Measurements from ENCODE around the gene CMIP. TPM values are rescaled to one million over a fixed set of nuclear protein-coding genes. Genes with fewer than 3 reads are reported as not detected.

The CMIP gene
- total RNA-seq, 4 donors from 2014 or later, result 14.5 to 24.6 (median 21.0) TPM

DNA sequence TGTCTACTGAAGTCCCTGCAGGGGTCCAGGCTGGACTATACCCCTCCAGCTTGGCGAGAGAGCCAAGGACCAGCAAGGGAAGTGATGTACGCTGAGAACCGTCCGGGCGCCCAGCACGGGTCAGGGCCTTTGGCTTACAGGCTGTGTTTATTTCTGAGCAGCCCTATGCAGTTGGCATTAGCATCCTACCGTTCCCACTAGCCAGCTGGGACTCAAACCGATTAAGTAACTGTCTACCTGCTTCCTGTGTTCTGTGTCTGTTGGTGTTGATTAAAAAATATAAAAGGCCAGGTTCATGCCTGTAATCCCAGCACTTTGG, 73.8 kb downstream of the CMIP start:
- H3K4me1 ChIP-seq, result peaks cover 31 to 40% (median 38%) of the 10 kb centered on the region in 4 donors
- no peaks in the 10 kb centered on the region for H3K36me3 ChIP-seq
- H3K27ac ChIP-seq (replicated peaks in 1 of 4), result peak overlapping the region in 1 of 4 donors; percentile 27
- no peaks in the 10 kb centered on the region for H3K27me3 ChIP-seq
- H3K9me3 ChIP-seq, result no peaks in the 10 kb centered on the region
- intact Hi-C loops (cut with DNase I), result no loop called here
- TF ChIP-seq POLR2AphosphoS5 (IDR thresholded peaks at IDR 0.05) (no peak), POLR2A (IDR thresholded peaks at IDR 0.05; ENCODE audit: low read depth) (no peak), EP300 (IDR thresholded peaks at IDR 0.05) (no peak)
- WGBS, result 64% methylated on average over 7 of the region's 8 CpGs
- no peak overlapping the region for H3K4me3 ChIP-seq
- DNase-seq (ENCODE audit: extremely low spot score), result no peak

DNA sequence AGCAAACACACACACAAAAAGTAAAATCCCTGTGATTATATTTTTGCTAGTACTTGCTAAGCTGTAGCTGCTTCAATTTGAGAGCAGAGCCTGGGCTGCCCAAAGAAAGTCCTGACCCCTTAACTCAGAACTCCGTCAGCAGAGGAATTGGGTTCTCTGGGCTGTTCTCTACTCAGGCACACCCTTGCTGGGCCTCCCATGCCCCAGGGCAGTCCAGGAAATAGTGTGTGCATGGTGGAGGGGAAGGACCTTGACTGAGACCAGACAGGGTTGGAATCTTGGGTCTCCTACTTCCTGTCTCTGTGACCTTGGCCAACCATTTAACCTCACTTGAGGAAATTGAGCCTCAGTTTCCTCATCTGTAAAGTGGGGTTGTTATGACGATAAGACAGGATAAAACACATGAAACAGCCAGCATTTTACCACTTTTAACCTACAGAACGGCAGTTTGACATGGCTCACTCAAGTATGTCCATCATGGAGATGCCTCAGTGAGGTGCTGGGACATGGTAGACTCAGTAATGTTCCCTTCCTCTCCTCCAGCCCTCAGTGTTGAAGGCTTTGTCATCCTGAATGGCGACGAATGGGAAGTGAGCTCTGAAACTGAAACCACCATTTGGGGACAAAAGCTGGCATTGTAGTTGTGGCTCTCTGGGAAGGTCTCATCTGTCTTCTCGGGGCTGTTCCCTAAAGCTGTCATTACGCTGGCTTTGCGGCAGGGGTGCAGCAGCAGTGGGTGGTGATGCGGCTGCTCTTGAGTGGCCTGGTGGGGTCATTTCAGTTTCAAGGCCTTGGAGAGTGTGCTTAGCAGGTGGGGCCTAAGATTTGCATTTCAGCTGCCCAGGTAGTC, 74.9 kb downstream of the CMIP start:
- intact Hi-C loops (cut with DNase I), result no loop called here
- Histone ChIP-seq H3K9me3 (no peaks in the 10 kb centered on the region), H3K36me3 (no peaks in the 10 kb centered on the region), H3K27ac (replicated peaks in 1 of 4) (no peak overlapping the region), H3K4me3 (no peak overlapping the region), H3K4me1 (peaks cover 20 to 34% (median 28%) of the 10 kb centered on the region in 4 donors), H3K27me3 (no peaks in the 10 kb centered on the region)
- 92% methylated on average over 7 of the region's 9 CpGs for WGBS
- TF ChIP-seq POLR2AphosphoS5 (IDR thresholded peaks at IDR 0.05) (no peak), POLR2A (IDR thresholded peaks at IDR 0.05; ENCODE audit: low read depth) (no peak), EP300 (IDR thresholded peaks at IDR 0.05) (no peak)
- TF ChIP-seq, protein P1, sequence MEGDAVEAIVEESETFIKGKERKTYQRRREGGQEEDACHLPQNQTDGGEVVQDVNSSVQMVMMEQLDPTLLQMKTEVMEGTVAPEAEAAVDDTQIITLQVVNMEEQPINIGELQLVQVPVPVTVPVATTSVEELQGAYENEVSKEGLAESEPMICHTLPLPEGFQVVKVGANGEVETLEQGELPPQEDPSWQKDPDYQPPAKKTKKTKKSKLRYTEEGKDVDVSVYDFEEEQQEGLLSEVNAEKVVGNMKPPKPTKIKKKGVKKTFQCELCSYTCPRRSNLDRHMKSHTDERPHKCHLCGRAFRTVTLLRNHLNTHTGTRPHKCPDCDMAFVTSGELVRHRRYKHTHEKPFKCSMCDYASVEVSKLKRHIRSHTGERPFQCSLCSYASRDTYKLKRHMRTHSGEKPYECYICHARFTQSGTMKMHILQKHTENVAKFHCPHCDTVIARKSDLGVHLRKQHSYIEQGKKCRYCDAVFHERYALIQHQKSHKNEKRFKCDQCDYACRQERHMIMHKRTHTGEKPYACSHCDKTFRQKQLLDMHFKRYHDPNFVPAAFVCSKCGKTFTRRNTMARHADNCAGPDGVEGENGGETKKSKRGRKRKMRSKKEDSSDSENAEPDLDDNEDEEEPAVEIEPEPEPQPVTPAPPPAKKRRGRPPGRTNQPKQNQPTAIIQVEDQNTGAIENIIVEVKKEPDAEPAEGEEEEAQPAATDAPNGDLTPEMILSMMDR (IDR thresholded peaks at IDR 0.05), result no peak
- no peak for DNase-seq (ENCODE audit: extremely low spot score)

DNA sequence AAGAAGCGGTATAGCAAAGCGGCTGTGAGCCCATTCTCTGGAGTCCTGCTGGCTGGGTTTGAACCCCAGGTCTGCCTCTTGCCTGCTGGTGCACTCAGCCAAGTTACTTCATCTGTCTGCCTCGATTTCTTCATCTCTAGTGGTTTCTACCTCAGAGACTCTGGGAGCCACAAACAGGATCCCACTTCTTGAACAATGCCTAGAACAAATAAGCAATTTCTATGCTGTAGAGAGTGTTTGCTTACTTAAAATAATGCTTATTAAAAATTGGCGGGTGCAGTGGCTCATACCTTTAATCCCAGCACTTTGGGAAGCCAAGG, 75.5 kb downstream of the CMIP start:
- 98% methylated on average over 4 of the region's 4 CpGs for WGBS
- Histone ChIP-seq H3K36me3 (no peaks in the 10 kb centered on the region), H3K4me1 (peaks cover 16 to 34% (median 27%) of the 10 kb centered on the region in 4 donors), H3K9me3 (no peaks in the 10 kb centered on the region), H3K27me3 (no peaks in the 10 kb centered on the region), H3K27ac (replicated peaks in 1 of 4) (no peak overlapping the region), H3K4me3 (no peak overlapping the region)
- DNase-seq (ENCODE audit: extremely low spot score), result no peak
- TF ChIP-seq, protein P1 (IDR thresholded peaks at IDR 0.05), result no peak
- TF ChIP-seq POLR2A (IDR thresholded peaks at IDR 0.05; ENCODE audit: low read depth), result no peak
- TF ChIP-seq EP300 (IDR thresholded peaks at IDR 0.05), result no peak
- TF ChIP-seq POLR2AphosphoS5 (IDR thresholded peaks at IDR 0.05), result no peak
- intact Hi-C loops (cut with DNase I), result no loop called here

DNA sequence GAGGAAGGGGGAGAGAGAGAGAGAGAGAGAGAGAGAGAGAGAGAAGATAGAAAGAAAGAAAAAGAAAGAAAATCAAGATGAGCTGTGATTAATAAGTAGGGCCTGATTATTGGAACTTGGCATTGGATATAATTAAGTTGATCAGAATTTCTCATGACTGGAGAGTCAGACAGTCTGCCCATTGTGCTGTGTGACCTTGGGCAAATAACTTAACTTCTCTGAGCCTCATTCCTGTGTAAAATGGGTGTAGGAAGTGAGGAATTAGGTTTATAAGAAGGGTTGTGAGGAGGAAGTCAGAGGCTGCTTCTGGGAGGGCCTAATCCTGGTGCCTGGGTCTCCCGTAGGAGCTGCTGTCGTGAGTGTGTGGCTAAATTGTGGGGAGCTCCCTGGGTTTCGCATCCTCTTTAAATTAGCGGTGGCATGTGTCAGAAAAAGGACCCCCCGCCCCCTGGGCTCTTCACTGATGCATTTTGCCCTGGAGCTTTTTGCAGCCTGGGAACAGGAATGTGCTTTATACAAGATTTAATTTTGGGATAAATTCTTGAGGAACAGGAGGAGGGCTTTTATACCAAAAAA, 76.0 kb downstream of the CMIP start:
- H3K27me3 ChIP-seq, result no peaks in the 10 kb centered on the region
- H3K4me3 ChIP-seq, result no peak overlapping the region
- no peaks in the 10 kb centered on the region for H3K36me3 ChIP-seq
- no peaks in the 10 kb centered on the region for H3K9me3 ChIP-seq
- 90% methylated on average over 4 of the region's 5 CpGs for WGBS
- TF ChIP-seq, protein P1 (IDR thresholded peaks at IDR 0.05), result no peak
- TF ChIP-seq POLR2A (IDR thresholded peaks at IDR 0.05; ENCODE audit: low read depth) (no peak), POLR2AphosphoS5 (IDR thresholded peaks at IDR 0.05) (no peak), EP300 (IDR thresholded peaks at IDR 0.05) (no peak)
- DNase-seq (ENCODE audit: extremely low spot score), result no peak
- intact Hi-C loops (cut with DNase I), result no loop called here
- peaks cover 13 to 34% (median 28%) of the 10 kb centered on the region in 4 donors for H3K4me1 ChIP-seq
- H3K27ac ChIP-seq (replicated peaks in 1 of 4), result no peak overlapping the region

DNA sequence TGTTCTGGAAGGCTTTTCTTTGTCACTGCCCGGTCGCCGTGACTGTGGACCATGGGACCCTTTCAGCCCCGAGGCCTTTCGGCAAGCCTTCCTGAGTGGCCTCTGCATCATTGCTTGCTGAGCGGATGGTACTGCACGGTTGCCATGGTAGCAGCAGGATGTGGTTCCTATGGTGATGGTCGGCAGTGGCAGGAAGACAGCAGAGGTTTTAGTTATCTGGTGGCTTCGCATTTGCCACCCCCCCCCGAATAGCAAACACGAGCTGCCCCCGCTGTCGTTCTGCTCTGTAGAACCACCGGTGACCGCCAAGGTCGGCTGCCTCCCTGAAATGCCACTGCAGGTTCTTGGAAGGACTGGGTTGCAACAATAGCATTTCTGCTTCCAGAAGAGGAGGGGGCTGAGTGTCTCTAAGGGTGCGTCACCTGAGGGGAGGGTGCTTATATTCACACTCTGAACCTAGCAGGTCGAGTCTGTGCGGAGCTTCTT, 76.6 kb downstream of the CMIP start:
- Histone ChIP-seq H3K27ac (replicated peaks in 1 of 4) (no peak overlapping the region), H3K4me1 (peaks cover 13 to 38% (median 29%) of the 10 kb centered on the region in 4 donors), H3K27me3 (no peaks in the 10 kb centered on the region), H3K9me3 (no peaks in the 10 kb centered on the region), H3K4me3 (no peak overlapping the region), H3K36me3 (no peaks in the 10 kb centered on the region)
- no peak for DNase-seq (ENCODE audit: extremely low spot score)
- 84% methylated on average over 13 of the region's 19 CpGs for WGBS
- intact Hi-C loops (cut with DNase I), result no loop called here
- TF ChIP-seq, protein P1 (IDR thresholded peaks at IDR 0.05), result no peak
- TF ChIP-seq POLR2AphosphoS5 (IDR thresholded peaks at IDR 0.05) (no peak), EP300 (IDR thresholded peaks at IDR 0.05) (no peak)

All from esophagus muscularis mucosa (tissue), 4 donors.